Liver (tissue), 9 donors: ENCODE measurements around the gene RPS19BP1. TPM values are rescaled to one million over a fixed set of nuclear protein-coding genes. Genes with fewer than 3 reads are reported as not detected.
A peak's percentile ranks its signal among the peaks of the same experiment; 100 is the strongest.

Experiments
- DNase-seq: peaks from one replicate; pipeline ENCODE4 v3.0.0-alpha.2; 2017; ENCODE audit warnings: low spot score
- H3K27ac ChIP-seq, 2 donors: one replicate each; pipeline ENCODE4 v1.7.0; 2013; ENCODE audit warnings: inconsistent platforms in 2 of 2, low read length in 2 of 2, control low read depth in 1 of 2, low read depth in 1 of 2, mild to moderate bottlenecking in 1 of 2
- H3K27me3 ChIP-seq, 4 donors: one replicate each; pipeline versions ENCODE4 v1.6.1 to v1.7.0; 2013; ENCODE audit warnings: low read length in 3 of 4, inconsistent platforms in 1 of 4, mild to moderate bottlenecking in 1 of 4, moderate library complexity in 1 of 4; ENCODE audit not compliant: control insufficient read depth in 4 of 4, insufficient read depth in 4 of 4
- H3K36me3 ChIP-seq, 4 donors: one replicate each; pipeline versions ENCODE4 v1.6.1 to v1.7.0; 2013; ENCODE audit warnings: low read length in 3 of 4, mild to moderate bottlenecking in 3 of 4, low read depth in 1 of 4, moderate library complexity in 1 of 4; ENCODE audit not compliant: control insufficient read depth in 4 of 4, insufficient read depth in 3 of 4
- H3K4me1 ChIP-seq, 4 donors: one replicate each; pipeline versions ENCODE4 v1.6.1 to v1.7.0; 2013; ENCODE audit warnings: low read length in 3 of 4, mild to moderate bottlenecking in 3 of 4, moderate library complexity in 1 of 4; ENCODE audit not compliant: control insufficient read depth in 4 of 4, insufficient read depth in 4 of 4
- H3K4me3 ChIP-seq, 3 donors: one replicate each; pipeline versions ENCODE4 v1.6.1 to v1.7.0; 2013; ENCODE audit warnings: low read length in 3 of 3, control low read depth in 1 of 3, low read depth in 1 of 3, mild to moderate bottlenecking in 1 of 3
- H3K9ac ChIP-seq, 2 donors: one replicate each; pipeline ENCODE4 v1.7.0; 2013; ENCODE audit warnings: low read length in 2 of 2, mild to moderate bottlenecking in 2 of 2, moderate library complexity in 2 of 2, control low read depth in 1 of 2, low read depth in 1 of 2
- H3K9me3 ChIP-seq, 4 donors: one replicate each; pipeline versions ENCODE4 v1.6.1 to v1.7.0; 2013; ENCODE audit warnings: low read length in 3 of 4; ENCODE audit not compliant: control insufficient read depth in 4 of 4
- CTCF ChIP-seq: fragments of 150-350 bp; IDR thresholded peaks from 2 replicates; pipeline ENCODE4 v1.5.1; 2017; ENCODE audit warnings: improper control_type of control experiment, low read depth, low read length; ENCODE audit not compliant: missing input control
- EGR1 ChIP-seq, 2 donors: IDR thresholded peaks; 2 replicates each; pipeline ENCODE4 v1.6.1; 2016 to 2018; ENCODE audit warnings: antibody characterized with exemption in 2 of 2, low read depth in 2 of 2
- FOXA2 ChIP-seq: IDR thresholded peaks from 2 replicates; pipeline ENCODE4 v1.6.1; 2016; ENCODE audit warnings: antibody characterized with exemption
- GABPA ChIP-seq, 2 donors: IDR thresholded peaks in 1 of 2; conservative IDR thresholded peaks in 1 of 2; 2 replicates each; pipeline ENCODE4 v1.6.1; 2016; ENCODE audit warnings: antibody characterized with exemption in 2 of 2, mild to moderate bottlenecking in 1 of 2, moderate library complexity in 1 of 2
- HNF4A ChIP-seq, 2 donors: conservative IDR thresholded peaks; 2 replicates each; pipeline ENCODE4 v1.6.1; 2016; ENCODE audit warnings: antibody characterized with exemption in 2 of 2, mild to moderate bottlenecking in 2 of 2
- HNF4G ChIP-seq: IDR thresholded peaks from 2 replicates; pipeline ENCODE4 v1.6.1; 2016; ENCODE audit warnings: antibody characterized with exemption
- JUND ChIP-seq, 2 donors: IDR thresholded peaks; 2 replicates each; pipeline ENCODE4 v1.6.1; 2016; ENCODE audit warnings: antibody characterized with exemption in 2 of 2
- MAX ChIP-seq: IDR thresholded peaks from 2 replicates; pipeline ENCODE4 v1.6.1; 2016; ENCODE audit warnings: antibody characterized with exemption
- NR2F2 ChIP-seq: IDR thresholded peaks from 2 replicates; pipeline ENCODE4 v1.6.1; 2016; ENCODE audit warnings: antibody characterized with exemption
- RAD21 ChIP-seq, 2 donors: IDR thresholded peaks; 2 replicates each; pipeline ENCODE4 v1.6.1; 2016; ENCODE audit warnings: antibody characterized with exemption in 2 of 2, mild to moderate bottlenecking in 2 of 2
- RXRA ChIP-seq, 2 donors: IDR thresholded peaks; 2 replicates each; pipeline ENCODE4 v1.6.1; 2017 to 2018; ENCODE audit warnings: antibody characterized with exemption in 2 of 2, mild to moderate bottlenecking in 1 of 2
- SP1 ChIP-seq: IDR thresholded peaks from 2 replicates; pipeline ENCODE4 v1.6.1; 2018; ENCODE audit warnings: antibody characterized with exemption, mild to moderate bottlenecking
- YY1 ChIP-seq: IDR thresholded peaks from 2 replicates; pipeline ENCODE4 v1.6.1; 2016; ENCODE audit warnings: antibody characterized with exemption, mild to moderate bottlenecking
- ZBTB33 ChIP-seq: IDR thresholded peaks from 2 replicates; pipeline ENCODE4 v1.6.1; 2016; ENCODE audit warnings: antibody characterized with exemption
- WGBS: extraction: QIAGEN DNeasy Blood & Tissue Kit; methylation state at CpG from one replicate; pipeline ENCODE4 v1.1.7; 2013; 5-methylcytosine and 5-hydroxymethylcytosine counted together
- polyA plus RNA-seq, 2 donors: library from polyadenylated mRNA; stranded (reverse) in 1 of 2; unstranded in 1 of 2; fragments of 200-250 nt in 1 of 2; fragments of >200 nt in 1 of 2; fragmentation: Nextera tagmentation in 1 of 2; extraction: Ambion mirVana in 1 of 2; gene quantifications; one replicate each; pipeline versions ENCODE4 v1.2.1 to v1.2.3, GENCODE V29; 2013 to 2015
- total RNA-seq, 2 donors: library from RNA; depleted of rRNA; stranded (reverse); fragments of >200 nt; gene quantifications; one replicate each; pipeline ENCODE4 v1.2.3, GENCODE V29; 2014
- TF ChIP-seq, protein P1 (sequence below): IDR thresholded peaks from 2 replicates; pipeline ENCODE4 v1.6.1; 2016; ENCODE audit warnings: antibody characterized with exemption, mild to moderate bottlenecking
- donor health status: healthy.
- donor health status: healthy.
- donor health status: healthy.
- donor health status: healthy.
- donor health status: healthy.

Gene RPS19BP1
- total and polyA plus RNA-seq, 4 donors, result 36.3 to 89.6 (median 63.3) TPM

DNA sequence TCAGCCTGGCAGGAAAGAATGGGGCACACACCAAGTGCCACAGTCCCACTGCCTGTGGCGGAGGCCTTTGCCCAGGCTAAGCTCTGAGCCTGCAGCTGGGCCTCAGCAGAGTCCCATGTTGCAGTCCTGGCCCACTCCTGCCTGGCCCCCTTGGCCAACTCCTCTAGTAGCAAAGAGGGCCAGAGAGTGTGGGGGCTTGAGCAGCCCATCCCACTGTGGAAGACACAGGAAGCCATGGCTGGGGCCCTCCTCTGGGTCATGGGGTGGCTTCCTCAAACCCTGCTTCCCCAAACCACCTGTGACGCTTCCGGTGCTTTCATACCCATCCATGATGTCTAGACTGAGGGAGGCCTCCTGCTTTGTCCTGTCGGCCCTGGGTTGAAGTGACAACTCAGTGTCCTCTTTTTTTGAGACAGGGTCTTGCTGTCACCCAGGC is 5.8 kb downstream of the RPS19BP1 start:
- peak overlapping the region in 1 of 2 donors; percentile 16 for H3K27ac ChIP-seq
- no peak for DNase-seq
- H3K9ac ChIP-seq, result no peak overlapping the region
- WGBS, result 89% methylated on average over 4 of the region's 4 CpGs
- peaks cover 18 to 77% (median 63%) of the 10 kb centered on the region in 4 donors for H3K4me1 ChIP-seq
- peaks cover 6 to 24% (median 21%) of the 10 kb centered on the region in 4 donors for H3K36me3 ChIP-seq
- H3K9me3 ChIP-seq, result no peaks in the 10 kb centered on the region
- no peaks in the 10 kb centered on the region for H3K27me3 ChIP-seq
- TF ChIP-seq, protein P1, sequence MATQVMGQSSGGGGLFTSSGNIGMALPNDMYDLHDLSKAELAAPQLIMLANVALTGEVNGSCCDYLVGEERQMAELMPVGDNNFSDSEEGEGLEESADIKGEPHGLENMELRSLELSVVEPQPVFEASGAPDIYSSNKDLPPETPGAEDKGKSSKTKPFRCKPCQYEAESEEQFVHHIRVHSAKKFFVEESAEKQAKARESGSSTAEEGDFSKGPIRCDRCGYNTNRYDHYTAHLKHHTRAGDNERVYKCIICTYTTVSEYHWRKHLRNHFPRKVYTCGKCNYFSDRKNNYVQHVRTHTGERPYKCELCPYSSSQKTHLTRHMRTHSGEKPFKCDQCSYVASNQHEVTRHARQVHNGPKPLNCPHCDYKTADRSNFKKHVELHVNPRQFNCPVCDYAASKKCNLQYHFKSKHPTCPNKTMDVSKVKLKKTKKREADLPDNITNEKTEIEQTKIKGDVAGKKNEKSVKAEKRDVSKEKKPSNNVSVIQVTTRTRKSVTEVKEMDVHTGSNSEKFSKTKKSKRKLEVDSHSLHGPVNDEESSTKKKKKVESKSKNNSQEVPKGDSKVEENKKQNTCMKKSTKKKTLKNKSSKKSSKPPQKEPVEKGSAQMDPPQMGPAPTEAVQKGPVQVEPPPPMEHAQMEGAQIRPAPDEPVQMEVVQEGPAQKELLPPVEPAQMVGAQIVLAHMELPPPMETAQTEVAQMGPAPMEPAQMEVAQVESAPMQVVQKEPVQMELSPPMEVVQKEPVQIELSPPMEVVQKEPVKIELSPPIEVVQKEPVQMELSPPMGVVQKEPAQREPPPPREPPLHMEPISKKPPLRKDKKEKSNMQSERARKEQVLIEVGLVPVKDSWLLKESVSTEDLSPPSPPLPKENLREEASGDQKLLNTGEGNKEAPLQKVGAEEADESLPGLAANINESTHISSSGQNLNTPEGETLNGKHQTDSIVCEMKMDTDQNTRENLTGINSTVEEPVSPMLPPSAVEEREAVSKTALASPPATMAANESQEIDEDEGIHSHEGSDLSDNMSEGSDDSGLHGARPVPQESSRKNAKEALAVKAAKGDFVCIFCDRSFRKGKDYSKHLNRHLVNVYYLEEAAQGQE, result no peak
- TF ChIP-seq HNF4G (no peak), NR2F2 (no peak), FOXA2 (no peak), HNF4A (conservative IDR thresholded peaks at IDR 0.05) (no peak), CTCF (no peak), GABPA (IDR thresholded peaks at IDR 0.05 in 1 of 2, conservative IDR thresholded peaks at IDR 0.05 in 1 of 2) (no peak), RXRA (IDR thresholded peaks at IDR 0.05) (no peak), SP1 (no peak), JUND (IDR thresholded peaks at IDR 0.05) (no peak), ZBTB33 (no peak), RAD21 (IDR thresholded peaks at IDR 0.05) (no peak), EGR1 (IDR thresholded peaks at IDR 0.05; ENCODE audit: low read depth in 2 of 2) (no peak), MAX (no peak)
- H3K4me3 ChIP-seq, result no peak overlapping the region

GRCh38 chr22:39525658-39525975 is 6.9 kb downstream of the RPS19BP1 start:
- Histone ChIP-seq H3K9me3 (no peaks in the 10 kb centered on the region), H3K4me1 (peaks cover 14 to 71% (median 57%) of the 10 kb centered on the region in 4 donors), H3K9ac (no peak overlapping the region), H3K27me3 (no peaks in the 10 kb centered on the region), H3K36me3 (peaks cover 7 to 32% (median 23%) of the 10 kb centered on the region in 4 donors), H3K4me3 (no peak overlapping the region), H3K27ac (no peak overlapping the region)
- no peak for TF ChIP-seq YY1
- no peak for TF ChIP-seq RXRA (IDR thresholded peaks at IDR 0.05)
- no peak for TF ChIP-seq HNF4A (conservative IDR thresholded peaks at IDR 0.05)
- WGBS, result 80% methylated on average over 4 of the region's 4 CpGs
- DNase-seq, result no peak
